Measurements from ENCODE around the gene WIPF1.

The WIPF1 gene

GRCh38 chr2:174597345-174598047, at the start of gene WIPF1:
TSS of gene WIPF1 (minus strand) at chr2:174597804. CDS start at chr2:174585573, 12,231 bp downstream.
- no peak for DNase-seq

- no peak for DNase-seq
These were observed 47.7 kb upstream of the WIPF1 start for GRCh38 chr2:174645296-174645695.

GRCh38 chr2:174644406-174644805, 46.8 kb upstream of the WIPF1 start:
- DNase-seq = no peak

GRCh38 chr2:174643356-174643755, 45.8 kb upstream of the WIPF1 start:
- no peak for DNase-seq

GRCh38 chr2:174641168-174641567, 43.6 kb upstream of the WIPF1 start:
- DNase-seq = no peak

- no peak for DNase-seq
These were observed 39.4 kb upstream of the WIPF1 start for GRCh38 chr2:174636987-174637386.

GRCh38 chr2:174635776-174636404, 38.3 kb upstream of the WIPF1 start:
- DNase-seq = no peak

GRCh38 chr2:174635015-174635593, 37.5 kb upstream of the WIPF1 start:
- DNase-seq = no peak

GRCh38 chr2:174634130-174635014, 36.8 kb upstream of the WIPF1 start:
- DNase-seq = no peak

- no peak for DNase-seq
These were observed 36.0 kb upstream of the WIPF1 start for GRCh38 chr2:174633623-174633930.

- no peak for DNase-seq
These were observed 35.4 kb upstream of the WIPF1 start for GRCh38 chr2:174632841-174633622.

- DNase-seq = no peak
These were observed 33.7 kb upstream of the WIPF1 start for GRCh38 chr2:174631009-174631981.

- DNase-seq = no peak
These were observed 32.5 kb upstream of the WIPF1 start for GRCh38 chr2:174630107-174630506.

- DNase-seq = no peak
These were observed 31.9 kb upstream of the WIPF1 start for GRCh38 chr2:174629506-174629905.

- DNase-seq = no peak
These were observed 31.0 kb upstream of the WIPF1 start for GRCh38 chr2:174628528-174629169.

GRCh38 chr2:174627216-174627615, 29.6 kb upstream of the WIPF1 start:
- DNase-seq = no peak

GRCh38 chr2:174624895-174625430, 27.4 kb upstream of the WIPF1 start:
- no peak for DNase-seq

GRCh38 chr2:174623690-174624089, 26.1 kb upstream of the WIPF1 start:
- DNase-seq = no peak

GRCh38 chr2:174623106-174623637, 25.6 kb upstream of the WIPF1 start:
- no peak for DNase-seq

GRCh38 chr2:174621323-174621722, 23.7 kb upstream of the WIPF1 start:
- no peak for DNase-seq
